Ramos (cell line): Measurements from ENCODE around the gene TCF7L2.

Experiments used
- in situ Hi-C: fragments of 300-500 bp; cut with MboI; formaldehyde crosslinking; loops from one replicate; pipeline ENCODE4 v1.14.3; 2022; ENCODE audit warnings: low sequenced_read_pairs; ENCODE audit not compliant: unreplicated experiment

Gene TCF7L2

GRCh38 chr10:112945811-112946210 is 4.2 kb upstream of the TCF7L2 start:
- in situ Hi-C loops: no loop called here

GRCh38 chr10:112946649-112947048 is 3.4 kb upstream of the TCF7L2 start:
- in situ Hi-C loops: no loop called here

- in situ Hi-C loops: no loop called here
Observed at GRCh38 chr10:112948196-112948595, 1.9 kb upstream of the TCF7L2 start.

GRCh38 chr10:112949143-112949823 is 764 bp upstream of the TCF7L2 start:
- in situ Hi-C loops: no loop called here

- in situ Hi-C loops: no loop called here
Observed at GRCh38 chr10:112950714-112951358, 789 bp downstream of the TCF7L2 start.

- in situ Hi-C loops: no loop called here
Observed at GRCh38 chr10:112951359-112952281, 1.6 kb downstream of the TCF7L2 start.

- in situ Hi-C loops: no loop called here
Observed at GRCh38 chr10:112952282-112953173, 2.5 kb downstream of the TCF7L2 start.

GRCh38 chr10:112953174-112954159 is 3.4 kb downstream of the TCF7L2 start:
- in situ Hi-C loops: no loop called here

- in situ Hi-C loops: no loop called here
Observed at GRCh38 chr10:112954974-112955581, 5.0 kb downstream of the TCF7L2 start.

- in situ Hi-C loops: no loop called here
Observed at GRCh38 chr10:112955582-112956421, 5.8 kb downstream of the TCF7L2 start.

GRCh38 chr10:112956631-112957350 is 6.7 kb downstream of the TCF7L2 start:
- in situ Hi-C loops: no loop called here

GRCh38 chr10:112957640-112958092 is 7.6 kb downstream of the TCF7L2 start:
- in situ Hi-C loops: no loop called here

- in situ Hi-C loops: no loop called here
Observed at GRCh38 chr10:112958275-112958995, 8.4 kb downstream of the TCF7L2 start.

- in situ Hi-C loops: no loop called here
Observed at GRCh38 chr10:112959207-112959838, 9.3 kb downstream of the TCF7L2 start.

- in situ Hi-C loops: no loop called here
Observed at GRCh38 chr10:112960151-112960681, 10.2 kb downstream of the TCF7L2 start.
